BLaER1 treated with 17β-estradiol and CSF1 and Interleukin-3, amounts not matched to agents 10 nM and 100 nM (cell line): ENCODE data around the gene FGFBP2.

Source experiments
- H3K27ac ChIP-seq, 11 experiments: shearing (Covaris generic); formaldehyde crosslinking; 2 replicates each; pipeline ENCODE4 v1.8.1; 2022
- H3K27me3 ChIP-seq, 11 experiments: shearing (Covaris generic); formaldehyde crosslinking; 2 replicates each; pipeline ENCODE4 v1.8.1; 2022
- H3K36me3 ChIP-seq, 11 experiments: shearing (Covaris generic); formaldehyde crosslinking; 2 replicates each; pipeline ENCODE4 v1.8.1; 2022
- H3K4me1 ChIP-seq, 10 experiments: shearing (Covaris generic); formaldehyde crosslinking; 2 replicates each; pipeline ENCODE4 v1.8.1; 2022
- H3K4me2 ChIP-seq, 11 experiments: shearing (Covaris generic); formaldehyde crosslinking; 2 replicates each; pipeline ENCODE4 v1.8.1; 2022
- H3K4me3 ChIP-seq, 10 experiments: shearing (Covaris generic); formaldehyde crosslinking; 2 replicates each; pipeline ENCODE4 v1.8.1; 2022
- H3K9ac ChIP-seq, 11 experiments: shearing (Covaris generic); formaldehyde crosslinking; 2 replicates each; pipeline ENCODE4 v1.8.1; 2022
- H3K9me3 ChIP-seq, 11 experiments: shearing (Covaris generic); formaldehyde crosslinking; replicated peaks in 1 of 11; 2 replicates each; pipeline ENCODE4 v1.8.1; 2022
- H4K20me1 ChIP-seq, 11 experiments: shearing (Covaris generic); formaldehyde crosslinking; 2 replicates each; pipeline ENCODE4 v1.8.1; 2022
- Cebpa-rat ChIP-seq, 11 experiments: shearing (Covaris generic); IDR thresholded peaks; 2 replicates each; pipeline ENCODE4 v1.8.1; 2022

Gene FGFBP2

GRCh38 chr4:15938182-15938581 lies 24.8 kb downstream of the FGFBP2 start:
- Histone ChIP-seq H3K9ac (no peak overlapping the region), H3K27me3 (no peaks in the 10 kb centered on the region), H3K36me3 (no peaks in the 10 kb centered on the region), H3K9me3 (peaks cover 0 to 8% (median 4%) of the 10 kb centered on the region in 11 experiments; a peak in 13 of 22 replicates), H3K27ac (no peak overlapping the region), H3K4me2 (no peak overlapping the region), H4K20me1 (no peaks in the 10 kb centered on the region), H3K4me3 (no peak overlapping the region), H3K4me1 (no peaks in the 10 kb centered on the region)
- TF ChIP-seq Cebpa-rat (IDR thresholded peaks at IDR 0.05) = no peak

- Histone ChIP-seq H4K20me1 (no peaks in the 10 kb centered on the region), H3K27ac (no peak overlapping the region), H3K4me1 (peaks cover 0 to 7% (median 4%) of the 10 kb centered on the region in 10 experiments; a peak in 12 of 20 replicates), H3K27me3 (no peaks in the 10 kb centered on the region), H3K9ac (no peak overlapping the region), H3K36me3 (no peaks in the 10 kb centered on the region), H3K9me3 (peaks cover 6 to 25% (median 21%) of the 10 kb centered on the region in 11 experiments; a peak in 20 of 22 replicates), H3K4me2 (no peak overlapping the region), H3K4me3 (no peak overlapping the region)
- no peak for TF ChIP-seq Cebpa-rat (IDR thresholded peaks at IDR 0.05)
Measured at GRCh38 chr4:15936495-15936894, 26.5 kb downstream of the FGFBP2 start.

- Histone ChIP-seq H3K27ac (no peak overlapping the region), H3K36me3 (no peaks in the 10 kb centered on the region), H3K4me1 (peaks cover 1 to 14% (median 12%) of the 10 kb centered on the region in 10 experiments; a peak in 19 of 20 replicates), H3K9me3 (peaks cover 7 to 29% (median 22%) of the 10 kb centered on the region in 11 experiments; a peak in 20 of 22 replicates), H3K9ac (no peak overlapping the region), H3K4me2 (no peak overlapping the region), H4K20me1 (no peaks in the 10 kb centered on the region), H3K4me3 (no peak overlapping the region), H3K27me3 (no peaks in the 10 kb centered on the region)
- TF ChIP-seq Cebpa-rat (IDR thresholded peaks at IDR 0.05) = no peak
Measured at GRCh38 chr4:15935504-15936402, 27.2 kb downstream of the FGFBP2 start.

- no peak for TF ChIP-seq Cebpa-rat (IDR thresholded peaks at IDR 0.05)
- Histone ChIP-seq H3K36me3 (no peaks in the 10 kb centered on the region), H3K9me3 (peaks cover 7 to 29% (median 22%) of the 10 kb centered on the region in 11 experiments; a peak in 20 of 22 replicates), H4K20me1 (no peaks in the 10 kb centered on the region), H3K4me2 (no peak overlapping the region), H3K9ac (no peak overlapping the region), H3K4me1 (peaks cover 12 to 29% (median 27%) of the 10 kb centered on the region in 10 experiments), H3K27me3 (no peaks in the 10 kb centered on the region), H3K27ac (no peak overlapping the region), H3K4me3 (no peak overlapping the region)
Measured at GRCh38 chr4:15934259-15934658, 28.7 kb downstream of the FGFBP2 start.

GRCh38 chr4:15931451-15932210 lies 31.3 kb downstream of the FGFBP2 start:
- H3K4me1 ChIP-seq = peaks cover 12 to 44% (median 36%) of the 10 kb centered on the region in 10 experiments
- no peaks in the 10 kb centered on the region for H4K20me1 ChIP-seq
- H3K27ac ChIP-seq = peak overlapping the region in 4 of 11 experiments; percentile 70 to 79 (median 74); a peak in 8 of 22 replicates
- H3K4me2 ChIP-seq = peak overlapping the region in 8 of 11 experiments; percentile 70 to 84 (median 77); a peak in 16 of 22 replicates
- TF ChIP-seq Cebpa-rat (IDR thresholded peaks at IDR 0.05) = no peak
- peaks cover 7 to 32% (median 22%) of the 10 kb centered on the region in 11 experiments; a peak in 20 of 22 replicates for H3K9me3 ChIP-seq
- peak overlapping the region in 1 of 11 experiments; percentile 12; a peak in 1 of 22 replicates for H3K9ac ChIP-seq
- H3K27me3 ChIP-seq = no peaks in the 10 kb centered on the region
- H3K4me3 ChIP-seq = no peak overlapping the region
- no peaks in the 10 kb centered on the region for H3K36me3 ChIP-seq

- Histone ChIP-seq H3K4me1 (peaks cover 12 to 44% (median 36%) of the 10 kb centered on the region in 10 experiments), H3K4me2 (peak overlapping the region; percentile 55 to 84 (median 76)), H3K9ac (peak overlapping the region in 6 of 11 experiments; percentile 29 to 59 (median 38); a peak in 8 of 22 replicates), H4K20me1 (no peaks in the 10 kb centered on the region), H3K27ac (peak overlapping the region in 7 of 11 experiments; percentile 45 to 79 (median 70); a peak in 14 of 22 replicates), H3K4me3 (no peak overlapping the region; a peak in 1 of 20 replicates), H3K27me3 (no peaks in the 10 kb centered on the region), H3K9me3 (peaks cover 7 to 32% (median 22%) of the 10 kb centered on the region in 11 experiments; a peak in 20 of 22 replicates), H3K36me3 (no peaks in the 10 kb centered on the region)
- peak in 3 of 11 experiments; percentile 51 to 77 (median 76); a peak in 5 of 22 replicates for TF ChIP-seq Cebpa-rat (IDR thresholded peaks at IDR 0.05)
Measured at GRCh38 chr4:15930314-15930713, 32.7 kb downstream of the FGFBP2 start.

GRCh38 chr4:15929540-15929939 lies 33.4 kb downstream of the FGFBP2 start:
- Histone ChIP-seq H3K4me3 (no peak overlapping the region), H3K9ac (peak overlapping the region in 3 of 11 experiments; percentile 7 to 34 (median 12); a peak in 4 of 22 replicates), H3K4me2 (peak overlapping the region in 9 of 11 experiments; percentile 67 to 84 (median 76); a peak in 19 of 22 replicates), H3K4me1 (peaks cover 12 to 44% (median 36%) of the 10 kb centered on the region in 10 experiments), H3K27me3 (no peaks in the 10 kb centered on the region), H3K36me3 (no peaks in the 10 kb centered on the region), H4K20me1 (no peaks in the 10 kb centered on the region), H3K9me3 (peaks cover 7 to 32% (median 22%) of the 10 kb centered on the region in 11 experiments; a peak in 20 of 22 replicates), H3K27ac (peak overlapping the region in 6 of 11 experiments; percentile 45 to 75 (median 71); a peak in 11 of 22 replicates)
- no peak for TF ChIP-seq Cebpa-rat (IDR thresholded peaks at IDR 0.05)

- no peak for TF ChIP-seq Cebpa-rat (IDR thresholded peaks at IDR 0.05)
- H3K27me3 ChIP-seq = no peaks in the 10 kb centered on the region
- peak overlapping the region in 3 of 11 experiments; percentile 72 to 75 (median 73); a peak in 4 of 22 replicates for H3K27ac ChIP-seq
- peaks cover 12 to 44% (median 36%) of the 10 kb centered on the region in 10 experiments for H3K4me1 ChIP-seq
- H3K4me2 ChIP-seq = peak overlapping the region in 8 of 11 experiments; percentile 70 to 84 (median 77); a peak in 16 of 22 replicates
- H4K20me1 ChIP-seq = no peaks in the 10 kb centered on the region
- no peak overlapping the region for H3K9ac ChIP-seq
- H3K4me3 ChIP-seq = no peak overlapping the region
- H3K36me3 ChIP-seq = no peaks in the 10 kb centered on the region
- H3K9me3 ChIP-seq = peaks cover 7 to 31% (median 22%) of the 10 kb centered on the region in 11 experiments; a peak in 20 of 22 replicates
Measured at GRCh38 chr4:15928883-15929282, 34.1 kb downstream of the FGFBP2 start.
